GM19452 (cell line): Measurements from ENCODE around the gene SS18L1.

Experiments
- ATAC-seq: cut with Tn5 transposase; IDR thresholded peaks from one replicate; pipeline ENCODE4 v1.9.1; 2021; ENCODE audit not compliant: unreplicated experiment

SS18L1 gene

DNA sequence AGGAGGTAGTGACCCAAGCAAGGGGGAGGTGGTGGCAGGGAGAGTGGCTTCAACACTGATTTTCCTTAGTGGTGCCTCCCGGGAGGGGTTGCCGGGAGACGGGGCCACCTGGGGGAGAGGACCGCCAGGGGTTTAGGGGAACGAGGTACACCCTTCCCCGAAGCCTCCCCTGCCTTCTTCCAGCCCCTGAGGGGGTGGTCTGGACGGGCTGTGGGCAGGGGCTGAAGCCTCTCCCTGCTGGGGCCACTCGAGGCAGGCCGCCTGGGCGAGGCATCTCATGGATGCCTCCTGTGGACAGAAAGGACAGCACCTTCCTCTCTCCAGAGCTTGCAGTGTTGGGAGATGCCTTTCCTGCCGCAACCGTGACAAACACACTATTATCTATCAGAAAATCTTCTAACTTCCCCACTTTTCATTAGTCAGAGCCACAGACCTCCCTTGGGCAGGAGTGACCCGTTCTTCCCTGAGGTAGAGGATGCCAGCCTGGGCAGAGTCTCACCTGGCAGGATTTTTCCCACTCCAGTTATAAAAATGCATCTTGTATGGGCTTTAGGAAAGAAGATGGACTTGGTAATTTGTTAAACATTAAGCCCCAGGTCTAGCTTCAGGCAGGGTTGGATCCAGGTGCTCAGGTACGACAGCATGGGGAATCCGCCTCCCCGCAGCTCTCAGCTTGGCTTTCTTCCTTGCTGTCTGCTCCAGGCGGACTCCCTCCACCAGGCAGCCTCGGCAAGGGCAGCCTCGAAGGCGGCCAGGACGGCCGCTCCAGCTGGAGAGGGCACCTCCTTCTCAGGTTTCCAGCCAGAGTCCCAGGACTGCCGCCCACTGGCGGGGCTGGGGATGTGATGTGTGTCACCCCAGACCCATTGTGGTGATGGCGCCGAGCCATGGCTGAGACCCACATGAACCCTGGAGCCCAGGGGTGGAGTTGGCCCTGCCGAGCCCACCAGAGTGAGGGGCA lies 65.5 kb downstream of the SS18L1 start:
- no peak for ATAC-seq

- no peak for ATAC-seq
These were observed 66.4 kb downstream of the SS18L1 start for GRCh38 chr20:62209850-62210495.

DNA sequence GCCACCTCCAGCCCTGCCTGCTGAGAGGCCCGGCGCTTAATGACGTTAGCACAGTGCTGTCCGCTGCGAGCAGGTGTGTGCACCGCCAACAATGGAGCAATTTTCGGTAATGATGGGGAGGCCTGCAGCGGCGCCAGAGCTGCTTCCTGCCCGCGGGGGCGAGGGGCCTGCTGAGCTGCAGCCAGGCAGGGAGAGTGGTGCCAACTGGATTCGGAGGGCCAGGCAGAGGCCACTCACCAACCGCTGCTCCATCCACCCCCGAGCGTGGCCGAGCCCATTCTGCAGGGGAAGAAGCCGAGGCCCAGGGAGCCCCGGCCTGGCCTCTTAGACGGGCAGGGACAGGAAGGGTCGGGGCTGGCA lies 66.9 kb downstream of the SS18L1 start:
- ATAC-seq: no peak

DNA sequence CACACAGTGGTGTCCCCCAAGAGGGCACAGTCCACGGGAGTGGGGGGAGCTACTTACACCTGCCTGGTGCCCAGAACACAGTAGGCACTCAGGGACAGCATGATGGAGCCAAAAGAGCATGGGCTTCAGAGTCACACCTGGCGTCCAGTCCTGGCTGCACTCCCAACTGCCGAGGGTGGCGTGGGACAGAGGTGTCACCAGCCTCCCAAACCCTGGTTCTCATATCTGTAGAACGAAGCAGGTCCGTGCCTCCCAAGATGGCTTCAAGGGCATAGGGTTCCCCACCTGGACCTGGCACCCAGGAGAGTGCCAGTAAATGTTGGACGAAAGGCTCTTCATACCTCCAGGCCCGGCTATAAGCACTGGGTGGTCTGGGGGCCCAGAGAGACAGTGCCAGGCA lies 67.6 kb downstream of the SS18L1 start:
- no peak for ATAC-seq

- no peak for ATAC-seq
These were observed 68.3 kb downstream of the SS18L1 start for GRCh38 chr20:62211769-62212288.

DNA sequence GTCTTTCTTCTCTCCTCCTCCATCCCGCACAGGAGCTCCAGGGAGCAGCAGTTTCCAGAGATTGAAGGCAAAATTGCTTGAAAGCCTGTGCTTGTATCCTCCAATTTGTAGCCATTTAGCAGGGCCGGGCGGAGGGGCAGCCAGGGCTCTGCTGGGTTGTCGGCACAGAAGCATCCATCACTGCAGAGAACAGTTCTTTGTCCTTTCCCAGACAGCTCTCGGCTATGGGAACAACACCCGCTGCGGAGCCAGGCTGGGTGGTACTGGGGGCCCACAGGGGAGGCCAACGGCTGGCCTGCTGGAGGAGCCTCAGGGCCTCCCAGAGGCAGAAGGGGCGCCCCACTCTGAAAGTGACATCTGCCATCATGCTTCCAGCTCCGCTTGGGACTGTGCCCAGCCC lies 68.7 kb downstream of the SS18L1 start:
- no peak for ATAC-seq

GRCh38 chr20:62214067-62214466 lies 70.5 kb downstream of the SS18L1 start:
- ATAC-seq: no peak

GRCh38 chr20:62215020-62215990 lies 71.7 kb downstream of the SS18L1 start:
- ATAC-seq: no peak

GRCh38 chr20:62215991-62216635 lies 72.5 kb downstream of the SS18L1 start:
- no peak for ATAC-seq

GRCh38 chr20:62216636-62217566 lies 73.3 kb downstream of the SS18L1 start:
- ATAC-seq: no peak

DNA sequence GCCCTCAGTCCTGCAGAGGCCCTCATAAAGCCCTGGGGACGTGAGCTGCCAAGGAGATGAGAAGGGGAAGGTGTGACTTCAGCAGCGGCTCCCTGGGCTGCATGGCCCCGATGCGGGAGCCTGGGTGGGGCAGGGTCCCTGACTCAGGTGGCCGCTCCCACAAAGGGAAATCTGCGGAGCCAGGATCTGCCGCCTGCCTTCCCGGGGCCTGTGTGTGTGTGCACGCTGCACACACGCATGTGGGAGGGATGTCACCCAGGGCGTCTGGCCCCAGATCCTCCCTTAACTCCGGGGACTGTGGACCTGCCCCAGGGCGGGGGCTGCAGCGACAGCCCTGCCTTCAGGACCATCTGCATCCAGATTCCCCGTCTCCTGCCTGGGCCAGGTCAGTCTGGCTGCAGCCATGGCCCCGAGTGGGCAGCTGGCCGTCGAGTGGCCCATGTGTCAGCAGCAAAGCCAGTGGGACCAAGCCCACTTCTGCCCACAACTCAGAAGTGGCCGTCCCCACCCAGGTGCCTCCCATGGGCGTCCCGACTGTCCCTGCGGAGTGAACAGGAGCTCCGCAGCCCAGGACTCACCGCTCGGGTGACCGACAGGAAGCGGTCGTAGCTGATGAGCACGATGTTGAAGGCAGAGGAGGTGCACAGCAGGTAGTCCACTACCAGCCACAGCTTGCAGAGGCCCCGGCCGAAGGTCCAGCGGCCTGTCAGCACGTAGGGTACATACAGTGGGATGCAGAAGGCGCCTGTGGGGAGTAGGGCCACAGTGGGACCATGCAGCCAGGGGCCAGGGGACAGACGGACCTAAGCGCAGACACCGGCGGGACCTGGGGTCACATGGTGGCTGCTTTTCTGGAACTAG lies 74.6 kb downstream of the SS18L1 start:
- ATAC-seq: no peak

DNA sequence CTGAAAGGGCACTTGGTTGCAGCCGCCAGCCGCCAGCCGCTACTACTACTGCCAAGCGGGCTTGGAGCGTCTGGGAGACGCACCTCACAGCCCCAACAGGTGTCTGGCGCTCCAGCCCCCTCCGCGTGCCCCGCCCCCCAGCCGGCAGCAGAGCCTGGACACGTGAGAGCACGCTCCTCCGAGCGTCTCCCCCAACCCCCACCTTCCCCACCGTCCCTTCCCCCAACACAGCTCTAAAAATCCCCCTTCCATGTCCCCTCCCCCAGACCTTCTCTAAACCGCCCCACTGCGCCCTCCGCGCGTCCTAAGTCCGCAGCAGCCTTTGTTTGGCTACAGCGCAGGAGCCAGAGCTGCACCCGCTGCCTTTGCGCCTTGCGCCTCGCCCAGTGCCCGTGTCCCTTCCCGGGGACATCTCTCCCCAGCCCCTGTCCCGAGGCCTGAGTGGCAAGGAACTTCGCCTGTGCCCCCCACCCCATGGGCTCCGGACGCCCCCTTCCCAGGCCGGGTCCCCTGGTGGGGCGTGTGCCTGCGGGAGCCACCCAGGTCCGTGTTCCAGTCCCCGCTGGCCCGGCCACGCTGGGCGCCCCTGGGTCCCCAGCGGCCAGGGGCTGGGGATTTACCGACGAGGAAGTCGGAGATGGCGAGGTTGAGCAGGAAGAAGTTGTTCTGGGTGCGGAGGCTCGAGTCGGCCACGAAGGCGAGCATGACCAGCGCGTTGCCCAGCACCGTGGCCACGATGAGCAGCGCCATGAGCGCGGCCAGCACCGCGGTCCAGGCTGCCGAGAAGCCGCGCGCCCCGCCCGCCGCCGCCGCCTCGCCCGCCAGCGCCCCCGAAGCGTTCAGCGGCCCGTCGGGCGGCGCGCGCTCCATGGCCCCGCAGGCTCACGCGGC lies 75.8 kb downstream of the SS18L1 start:
- no peak for ATAC-seq

GRCh38 chr20:62219992-62220665 lies 76.6 kb downstream of the SS18L1 start, which contains the start of gene HRH3:
HRH3 (minus strand) TSS chr20:62220278; CDS start chr20:62219970, 308 bp downstream.
- ATAC-seq: no peak

- no peak for ATAC-seq
These were observed 77.3 kb downstream of the SS18L1 start for GRCh38 chr20:62220666-62221568.

- ATAC-seq: no peak
These were observed 78.8 kb downstream of the SS18L1 start for GRCh38 chr20:62222266-62222850.
